GM12892 (cell line): ENCODE results near the gene BAK1.

Source experiments
- POLR2A ChIP-seq: IDR thresholded peaks from 2 replicates; pipeline ENCODE4 v1.6.1; 2011; ENCODE audit warnings: low read depth, low read length, control low read depth
- POLR2AphosphoS5 ChIP-seq: IDR thresholded peaks from 2 replicates; pipeline ENCODE4 v1.6.1; 2011; ENCODE audit warnings: low read depth, low read length, control low read depth
- TAF1 ChIP-seq: IDR thresholded peaks from 2 replicates; pipeline ENCODE4 v1.6.1; 2011; ENCODE audit warnings: low read depth, mild to moderate bottlenecking, control low read depth, low read length, borderline replicate concordance

GRCh38 chr6:33627876-33628275 is 47.8 kb upstream of the BAK1 start:
- TF ChIP-seq POLR2A (no peak), POLR2AphosphoS5 (no peak), TAF1 (no peak)
